Stomach (tissue), 4 donors: Measurements from ENCODE around the gene CLDN18.

Source experiments
- CTCF ChIP-seq, 7 experiments: fragments of 450-650 bp in 4 of 7; fragments of 200-600 bp in 3 of 7; sonication (generic) in 3 of 7; IDR thresholded peaks; one replicate each; pipeline ENCODE4 v1.5.1; 2016 to 2019; ENCODE audit warnings: antibody characterized with exemption in 7 of 7, control low read depth in 2 of 7, mild to moderate bottlenecking in 1 of 7
- POLR2AphosphoS5 ChIP-seq, 3 donors: sonication (generic); formaldehyde crosslinking; IDR thresholded peaks; one replicate each; pipeline ENCODE4 v1.6.1; 2016; ENCODE audit warnings: antibody characterized with exemption in 3 of 3

GRCh38 chr3:138030734-138031280 is 20.8 kb downstream of the CLDN18 start:
- TF ChIP-seq POLR2AphosphoS5 (IDR thresholded peaks at IDR 0.05) (no peak), CTCF (IDR thresholded peaks at IDR 0.05) (no peak)
